Left ventricle myocardium inferior (tissue), 1 donor: ENCODE results near the gene EXOSC5. TPM values are rescaled to one million over a fixed set of nuclear protein-coding genes. Genes with fewer than 3 reads are reported as not detected.
"Not testable (repeated sequence)": the region's sequence is repeated elsewhere in the genome, so short reads cannot be mapped to it uniquely, and the experiment has no call there.

Experiments
- DNase-seq: peaks from one replicate; pipeline ENCODE4 v3.0.0-alpha.2; 2020
- H3K27ac ChIP-seq: fragments of 200-600 bp; replicated peaks from 2 replicates; pipeline ENCODE4 v1.8.0; 2021
- H3K27me3 ChIP-seq: fragments of 200-600 bp; 2 replicates; pipeline ENCODE4 v1.8.0; 2021; ENCODE audit warnings: low read depth
- H3K36me3 ChIP-seq: fragments of 200-600 bp; 2 replicates; pipeline ENCODE4 v1.8.0; 2021
- H3K4me1 ChIP-seq: fragments of 200-600 bp; 2 replicates; pipeline ENCODE4 v1.8.0; 2021
- H3K4me3 ChIP-seq: fragments of 200-600 bp; 2 replicates; pipeline ENCODE4 v1.8.0; 2021; ENCODE audit warnings: mild to moderate bottlenecking, moderate library complexity
- H3K9me3 ChIP-seq: fragments of 200-600 bp; replicated peaks from 2 replicates; pipeline ENCODE4 v1.8.0; 2021
- CTCF ChIP-seq: fragments of 200-600 bp; IDR thresholded peaks from 2 replicates; pipeline ENCODE4 v1.8.0; 2021; ENCODE audit warnings: antibody characterized with exemption, mild to moderate bottlenecking, borderline replicate concordance
- intact Hi-C: fragments of 100-400 bp; cut with micrococcal nuclease; formaldehyde crosslinking; loops from one replicate; pipeline ENCODE4 v1.11.0; 2022
- total RNA-seq: library from RNA; stranded (reverse); fragmentation: NEBNext Ultra II Directional; extraction: Animal tissue kit (Norgen Biotek cat#: 25700); gene quantifications from one replicate; pipeline ENCODE4 v1.2.1, GENCODE V29; 2021
- donor health status: DM: no; HTN: yes; CAD: no; lungs with severe emphysema.

EXOSC5 gene
- total RNA-seq, 1 donor from 2014 or later, result 17.4 TPM

DNA sequence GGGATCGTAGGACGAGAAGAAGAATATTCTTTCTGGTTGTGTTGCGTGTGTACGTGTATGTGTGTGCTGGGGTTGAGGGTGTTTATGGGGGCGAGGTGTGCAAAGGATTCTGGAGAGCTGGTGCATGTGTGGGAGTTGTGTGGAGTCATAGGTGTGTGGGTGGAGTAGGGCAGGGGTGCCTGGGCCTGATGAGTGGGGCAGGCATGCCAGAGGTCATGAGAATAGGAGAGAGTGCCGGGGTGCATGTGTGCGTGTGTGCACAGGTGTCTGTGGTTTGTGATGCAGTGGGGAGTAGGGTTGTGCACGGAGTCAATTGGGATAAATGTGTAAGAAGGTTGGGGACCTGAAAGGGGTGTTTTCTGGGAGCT lies 20.2 kb downstream of the EXOSC5 start:
- H3K9me3 ChIP-seq, result no peaks in the 10 kb centered on the region
- peak overlapping the region; percentile 80 for H3K4me3 ChIP-seq
- DNase-seq, result no peak
- no peaks in the 10 kb centered on the region for H3K36me3 ChIP-seq
- H3K27me3 ChIP-seq, result no peaks in the 10 kb centered on the region
- TF ChIP-seq CTCF, result no peak
- intact Hi-C loops, result no loop called here
- H3K27ac ChIP-seq, result peak overlapping the region; percentile 83
- peaks cover 34% of the 10 kb centered on the region for H3K4me1 ChIP-seq

GRCh38 chr19:41376241-41376997 lies 20.7 kb downstream of the EXOSC5 start, which contains the start of gene TMEM91:
Gene TMEM91, plus strand, starts transcription at chr19:41376533. Its CDS starts 1,777 bp downstream, at chr19:41378310.
- Histone ChIP-seq H3K4me3 (peak within 1 kb of the TSS; percentile 80), H3K27ac (peak within 1 kb of the TSS; percentile 83), H3K27me3 (no peaks in the 10 kb centered on the region), H3K9me3 (no peaks in the 10 kb centered on the region), H3K4me1 (peaks cover 34% of the 10 kb centered on the region), H3K36me3 (no peaks in the 10 kb centered on the region)
- no peak for TF ChIP-seq CTCF
- DNase-seq, result peak; percentile 33
- intact Hi-C loops, result no loop called here

GRCh38 chr19:41373993-41374392 lies 23.2 kb downstream of the EXOSC5 start:
- peak overlapping the region; percentile 53 for H3K27ac ChIP-seq

DNA sequence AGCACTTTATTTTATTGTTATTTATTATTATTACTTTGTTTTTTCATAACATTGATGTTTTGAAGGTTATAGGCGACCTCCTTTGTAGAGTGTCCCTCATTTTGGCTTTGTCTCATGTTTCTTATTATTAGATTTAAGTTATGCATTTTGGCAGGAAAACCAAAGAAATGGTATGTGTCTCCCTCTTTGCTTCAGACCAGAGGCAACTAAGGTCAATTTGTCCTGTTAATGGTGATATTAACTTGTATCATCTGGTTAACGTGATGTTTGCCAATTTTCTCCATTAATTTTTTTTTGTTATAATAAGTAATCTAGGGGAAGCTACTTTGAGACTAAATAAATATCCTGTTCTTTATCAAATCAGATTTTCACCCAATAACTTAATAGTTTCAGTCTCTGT lies 24.7 kb downstream of the EXOSC5 start:
- H3K27me3 ChIP-seq, result no peaks in the 10 kb centered on the region
- no peak overlapping the region for H3K27ac ChIP-seq
- H3K9me3 ChIP-seq, result no peaks in the 10 kb centered on the region
- no peak for DNase-seq
- H3K36me3 ChIP-seq, result no peaks in the 10 kb centered on the region
- intact Hi-C loops, result no loop called here
- H3K4me3 ChIP-seq, result no peak overlapping the region
- no peak for TF ChIP-seq CTCF
- peaks cover 34% of the 10 kb centered on the region for H3K4me1 ChIP-seq

More at GRCh38 chr19:41373993-41374392, 23.2 kb downstream of the EXOSC5 start:
- H3K4me1 ChIP-seq, result peaks cover 34% of the 10 kb centered on the region
- peak; percentile 90 for DNase-seq
- H3K36me3 ChIP-seq, result no peaks in the 10 kb centered on the region
- no peaks in the 10 kb centered on the region for H3K9me3 ChIP-seq
- TF ChIP-seq CTCF, result no peak
- intact Hi-C loops, result no loop called here
- H3K4me3 ChIP-seq, result no peak overlapping the region
- no peaks in the 10 kb centered on the region for H3K27me3 ChIP-seq

DNA sequence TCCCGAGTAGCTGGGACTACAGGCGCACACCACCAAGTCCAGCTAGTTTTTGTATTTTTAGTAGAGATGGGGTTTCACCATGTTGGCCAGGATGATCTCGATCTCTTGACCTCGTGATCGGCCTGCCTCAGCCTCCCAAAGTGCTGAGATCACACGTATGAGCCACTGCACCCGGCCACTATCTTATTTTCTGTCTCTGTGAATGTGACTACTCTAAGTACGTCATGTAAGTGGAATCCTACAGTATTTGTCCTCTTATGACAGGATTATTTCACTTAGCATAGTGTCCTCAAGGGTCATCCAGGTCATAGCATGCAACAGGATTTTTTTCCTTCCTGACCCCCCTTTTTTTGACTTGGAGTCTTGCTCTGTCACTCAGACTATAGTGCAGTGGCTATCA lies 25.6 kb downstream of the EXOSC5 start:
- no peaks in the 10 kb centered on the region for H3K9me3 ChIP-seq
- peaks cover 29% of the 10 kb centered on the region for H3K4me1 ChIP-seq
- no peak for DNase-seq
- H3K27me3 ChIP-seq, result no peaks in the 10 kb centered on the region
- intact Hi-C loops, result no loop called here
- no peaks in the 10 kb centered on the region for H3K36me3 ChIP-seq
- H3K4me3 ChIP-seq, result no peak overlapping the region
- no peak overlapping the region for H3K27ac ChIP-seq
- no peak for TF ChIP-seq CTCF

DNA sequence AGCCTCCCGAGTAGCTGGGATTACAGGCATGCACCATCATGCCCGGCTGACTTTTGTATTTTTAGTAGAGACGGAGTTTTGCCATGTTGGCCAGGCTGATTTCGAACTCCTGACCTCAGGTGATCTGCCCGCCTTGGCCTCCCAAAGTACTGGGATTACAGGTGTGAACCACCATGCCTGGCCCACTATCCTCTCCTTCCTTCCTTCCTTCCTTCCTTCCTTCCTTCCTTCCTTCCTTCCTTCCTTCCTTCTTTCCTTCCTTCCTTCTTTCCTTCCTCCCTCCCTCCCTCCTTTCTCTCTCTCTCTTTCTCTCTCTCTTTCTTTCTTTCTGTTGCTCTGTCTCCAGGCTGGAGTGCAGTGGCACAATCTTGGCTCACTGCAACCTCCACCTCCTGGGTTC lies 26.0 kb downstream of the EXOSC5 start:
- H3K27ac ChIP-seq, DNase-seq, H3K4me3 ChIP-seq, intact Hi-C loops, H3K36me3 ChIP-seq, H3K9me3 ChIP-seq, H3K27me3 ChIP-seq: not testable (repeated sequence)
- peaks cover 24% of the 10 kb centered on the region for H3K4me1 ChIP-seq
